Uterus (tissue), 2 donors: ENCODE measurements around the gene FILIP1.

Experiments used
- POLR2A ChIP-seq, 2 donors: fragments of 450-650 bp; IDR thresholded peaks; one replicate each; pipeline ENCODE4 v1.6.1; 2016; ENCODE audit warnings: antibody characterized with exemption in 2 of 2, mild to moderate bottlenecking in 1 of 2, moderate library complexity in 1 of 2
- TF ChIP-seq, protein P1 (sequence below), 4 experiments: fragments of 200-600 bp in 2 of 4; fragments of 450-650 bp in 2 of 4; sonication (generic) in 2 of 4; IDR thresholded peaks; one replicate each; pipeline ENCODE4 v1.5.1; 2016 to 2019; ENCODE audit warnings: antibody characterized with exemption in 4 of 4, mild to moderate bottlenecking in 2 of 4, moderate library complexity in 1 of 4

DNA sequence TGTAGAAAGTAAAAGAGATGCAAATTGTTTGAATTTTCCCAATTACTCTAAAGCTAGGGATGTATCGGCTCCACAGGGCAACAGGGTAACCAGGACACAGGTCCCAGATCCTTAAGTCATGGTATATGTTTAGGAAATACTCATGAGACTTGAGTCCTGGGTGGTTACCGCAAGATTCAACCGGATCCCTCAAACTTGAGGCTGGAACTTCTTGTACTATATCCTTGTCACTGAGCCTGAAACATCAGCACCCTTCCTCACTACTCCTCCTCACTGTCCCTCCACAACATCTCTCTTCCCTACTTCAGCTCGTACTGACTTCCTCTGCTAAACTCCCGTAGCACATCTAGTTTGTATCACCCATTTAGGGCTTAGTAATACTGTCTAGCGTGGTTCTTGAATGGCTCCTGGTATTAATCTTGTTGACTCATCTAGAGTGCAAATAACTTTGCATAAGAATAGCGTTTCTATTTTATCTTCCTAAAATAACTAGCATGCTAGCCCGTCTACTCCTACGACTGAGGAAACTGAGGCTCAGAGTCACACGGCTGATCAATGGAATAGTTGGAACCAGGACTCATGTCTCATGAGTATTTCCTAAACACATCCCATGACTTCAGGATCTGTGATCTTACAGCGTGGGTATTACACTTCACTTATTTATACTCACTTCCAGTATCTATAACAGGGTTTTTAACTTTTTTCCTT is 72.1 kb downstream of the FILIP1 start:
- TF ChIP-seq, protein P1, sequence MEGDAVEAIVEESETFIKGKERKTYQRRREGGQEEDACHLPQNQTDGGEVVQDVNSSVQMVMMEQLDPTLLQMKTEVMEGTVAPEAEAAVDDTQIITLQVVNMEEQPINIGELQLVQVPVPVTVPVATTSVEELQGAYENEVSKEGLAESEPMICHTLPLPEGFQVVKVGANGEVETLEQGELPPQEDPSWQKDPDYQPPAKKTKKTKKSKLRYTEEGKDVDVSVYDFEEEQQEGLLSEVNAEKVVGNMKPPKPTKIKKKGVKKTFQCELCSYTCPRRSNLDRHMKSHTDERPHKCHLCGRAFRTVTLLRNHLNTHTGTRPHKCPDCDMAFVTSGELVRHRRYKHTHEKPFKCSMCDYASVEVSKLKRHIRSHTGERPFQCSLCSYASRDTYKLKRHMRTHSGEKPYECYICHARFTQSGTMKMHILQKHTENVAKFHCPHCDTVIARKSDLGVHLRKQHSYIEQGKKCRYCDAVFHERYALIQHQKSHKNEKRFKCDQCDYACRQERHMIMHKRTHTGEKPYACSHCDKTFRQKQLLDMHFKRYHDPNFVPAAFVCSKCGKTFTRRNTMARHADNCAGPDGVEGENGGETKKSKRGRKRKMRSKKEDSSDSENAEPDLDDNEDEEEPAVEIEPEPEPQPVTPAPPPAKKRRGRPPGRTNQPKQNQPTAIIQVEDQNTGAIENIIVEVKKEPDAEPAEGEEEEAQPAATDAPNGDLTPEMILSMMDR (IDR thresholded peaks at IDR 0.05): no peak
- no peak for TF ChIP-seq POLR2A (IDR thresholded peaks at IDR 0.05)
